GM12801 (cell line): ENCODE data around the gene LHFPL3.

Experiments used
- TF ChIP-seq, protein P1 (sequence below): IDR thresholded peaks from one replicate; pipeline ENCODE4 v1.5.1; 2011; ENCODE audit warnings: control low read depth; ENCODE audit not compliant: insufficient read length; ENCODE audit errors: extremely low read depth

LHFPL3 gene

GRCh38 chr7:104861729-104862390 is 533.5 kb downstream of the LHFPL3 start:
- TF ChIP-seq, protein P1, sequence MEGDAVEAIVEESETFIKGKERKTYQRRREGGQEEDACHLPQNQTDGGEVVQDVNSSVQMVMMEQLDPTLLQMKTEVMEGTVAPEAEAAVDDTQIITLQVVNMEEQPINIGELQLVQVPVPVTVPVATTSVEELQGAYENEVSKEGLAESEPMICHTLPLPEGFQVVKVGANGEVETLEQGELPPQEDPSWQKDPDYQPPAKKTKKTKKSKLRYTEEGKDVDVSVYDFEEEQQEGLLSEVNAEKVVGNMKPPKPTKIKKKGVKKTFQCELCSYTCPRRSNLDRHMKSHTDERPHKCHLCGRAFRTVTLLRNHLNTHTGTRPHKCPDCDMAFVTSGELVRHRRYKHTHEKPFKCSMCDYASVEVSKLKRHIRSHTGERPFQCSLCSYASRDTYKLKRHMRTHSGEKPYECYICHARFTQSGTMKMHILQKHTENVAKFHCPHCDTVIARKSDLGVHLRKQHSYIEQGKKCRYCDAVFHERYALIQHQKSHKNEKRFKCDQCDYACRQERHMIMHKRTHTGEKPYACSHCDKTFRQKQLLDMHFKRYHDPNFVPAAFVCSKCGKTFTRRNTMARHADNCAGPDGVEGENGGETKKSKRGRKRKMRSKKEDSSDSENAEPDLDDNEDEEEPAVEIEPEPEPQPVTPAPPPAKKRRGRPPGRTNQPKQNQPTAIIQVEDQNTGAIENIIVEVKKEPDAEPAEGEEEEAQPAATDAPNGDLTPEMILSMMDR: no peak

- TF ChIP-seq, protein P1: no peak
These were observed 534.3 kb downstream of the LHFPL3 start for GRCh38 chr7:104862719-104863118.

DNA sequence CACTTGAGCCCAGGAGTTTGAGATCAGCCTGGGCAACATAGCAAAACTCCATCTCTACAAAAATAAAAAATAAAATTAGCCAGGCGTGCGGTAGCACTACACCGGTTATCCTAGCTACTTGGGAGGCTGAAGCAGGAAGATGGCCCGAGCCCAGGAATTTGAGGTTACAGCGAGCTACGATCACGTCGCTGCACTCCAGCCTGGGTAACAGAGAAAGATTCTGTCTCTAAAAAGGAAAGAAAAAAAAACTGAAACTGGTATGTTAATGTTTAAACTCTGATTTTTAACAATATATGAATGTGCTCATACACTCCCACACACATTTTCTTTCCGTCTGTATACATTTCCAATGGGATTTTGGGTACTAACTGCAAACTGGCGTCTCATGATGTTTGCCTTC is 545.0 kb downstream of the LHFPL3 start:
- TF ChIP-seq, protein P1: no peak

DNA sequence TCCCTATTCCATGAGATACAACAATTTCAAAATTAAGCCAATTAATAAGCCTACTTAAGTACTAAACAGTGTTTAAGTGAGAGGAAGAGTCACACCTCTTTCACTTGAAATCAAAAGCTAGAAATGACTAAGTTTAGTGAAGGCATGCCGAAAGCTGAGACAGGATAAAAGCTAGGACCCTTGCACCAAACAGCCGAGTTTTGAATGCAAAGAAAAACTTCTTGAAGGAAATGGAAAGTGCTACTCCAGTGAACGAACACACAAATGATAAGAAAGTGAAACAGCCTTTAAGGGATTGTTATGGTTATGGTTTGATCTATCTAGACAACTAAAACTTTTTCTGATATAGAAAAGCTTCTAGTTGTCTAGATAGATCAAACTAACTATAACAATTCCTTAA is 550.2 kb downstream of the LHFPL3 start:
- TF ChIP-seq, protein P1: no peak

- TF ChIP-seq, protein P1: no peak
These were observed 554.9 kb downstream of the LHFPL3 start for GRCh38 chr7:104883248-104883717.

GRCh38 chr7:104883718-104884452 is 555.5 kb downstream of the LHFPL3 start:
- TF ChIP-seq, protein P1: no peak

GRCh38 chr7:104886651-104887050 is 558.2 kb downstream of the LHFPL3 start:
- TF ChIP-seq, protein P1: no peak
